ENCODE results near the gene GLI3.

- TF ChIP-seq CTCF (IDR thresholded peaks at IDR 0.05; ENCODE audit: borderline replicate concordance, extremely low read depth, low read length, poor library complexity, severe bottlenecking): no peak
- no peak for TF ChIP-seq EZH2 (IDR thresholded peaks at IDR 0.05; ENCODE audit: borderline replicate concordance, low read depth, low read length, severe bottlenecking)
Observed at GRCh38 chr7:42091461-42092291, 145.3 kb downstream of the GLI3 start.

All from DND-41 (cell line).